Stimulated activated CD8-positive, alpha-beta memory T cell treated with anti-CD3 and anti-CD28 coated beads, Interleukin-15, amount 100 ng/mL, for 1 hour (primary cell): Measurements from ENCODE around the gene ZPBP2.
"Not testable (repeated sequence)": the region's sequence is repeated elsewhere in the genome, so short reads cannot be mapped to it uniquely, and the experiment has no call there.

Source experiments
- DNase-seq: peaks from one replicate; pipeline ENCODE4 v3.0.0-alpha.2; 2020; ENCODE audit warnings: low read depth

The ZPBP2 gene, protein sequence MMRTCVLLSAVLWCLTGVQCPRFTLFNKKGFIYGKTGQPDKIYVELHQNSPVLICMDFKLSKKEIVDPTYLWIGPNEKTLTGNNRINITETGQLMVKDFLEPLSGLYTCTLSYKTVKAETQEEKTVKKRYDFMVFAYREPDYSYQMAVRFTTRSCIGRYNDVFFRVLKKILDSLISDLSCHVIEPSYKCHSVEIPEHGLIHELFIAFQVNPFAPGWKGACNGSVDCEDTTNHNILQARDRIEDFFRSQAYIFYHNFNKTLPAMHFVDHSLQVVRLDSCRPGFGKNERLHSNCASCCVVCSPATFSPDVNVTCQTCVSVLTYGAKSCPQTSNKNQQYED

GRCh38 chr17:39867880-39868553 lies at the start of gene ZPBP2:
Gene ZPBP2, plus strand, starts transcription at chr17:39868202. Its CDS starts 153 bp downstream, at chr17:39868355.
- no peak for DNase-seq

DNA sequence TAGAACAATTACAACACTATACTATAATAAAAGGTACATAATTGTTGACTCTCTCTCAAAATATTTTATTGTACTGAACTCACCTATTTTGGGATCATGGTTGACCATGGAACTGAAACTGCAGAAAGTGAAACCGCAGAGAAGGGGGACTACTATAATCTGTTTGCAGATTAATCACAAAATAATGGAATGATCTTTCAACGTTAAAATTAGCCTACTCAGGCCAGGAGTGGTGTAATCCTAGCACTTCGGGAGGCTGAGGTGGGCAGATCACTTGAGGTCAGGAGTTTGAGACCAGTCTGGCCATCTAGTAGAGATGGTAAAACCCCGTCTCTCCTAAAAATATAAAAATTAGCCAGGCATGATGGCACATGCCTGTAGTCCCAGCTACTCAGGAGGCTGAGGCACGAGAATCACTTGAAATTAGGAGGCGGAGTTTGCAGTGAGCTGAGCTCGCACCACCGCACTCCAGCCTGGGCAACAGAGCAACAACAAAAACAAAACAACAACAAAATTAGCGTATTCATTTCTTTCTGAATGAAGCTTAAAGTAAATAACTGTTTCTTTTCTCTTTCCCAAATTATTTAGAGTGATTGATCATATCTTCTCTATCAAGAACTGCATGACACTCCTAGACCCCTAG lies 49.5 kb upstream of the ZPBP2 start:
- no peak for DNase-seq

- no peak for DNase-seq
Measured at GRCh38 chr17:39820541-39820940, 47.5 kb upstream of the ZPBP2 start.

DNA sequence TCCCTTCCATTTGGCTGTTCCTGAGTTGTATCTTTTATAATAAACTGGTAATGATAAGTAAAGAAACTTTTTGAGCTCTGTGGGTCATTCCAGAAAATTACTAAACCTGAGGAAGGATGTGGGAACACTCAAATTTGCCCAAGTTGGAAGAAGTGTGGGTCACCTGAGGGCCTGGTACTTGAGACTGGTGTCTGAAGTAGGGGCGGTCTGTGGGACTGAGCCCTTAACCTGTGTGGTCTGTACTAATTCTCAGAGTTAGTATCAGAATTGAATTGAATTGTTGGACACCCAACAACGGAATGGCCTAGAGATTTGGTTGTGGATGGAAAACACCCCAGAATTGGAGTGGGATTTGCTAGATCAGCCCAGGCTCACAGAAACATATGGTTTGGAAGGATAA lies 47.0 kb upstream of the ZPBP2 start:
- DNase-seq = no peak

- no peak for DNase-seq
Measured at GRCh38 chr17:39822051-39822451, 46.0 kb upstream of the ZPBP2 start.

GRCh38 chr17:39823407-39824054 lies 44.5 kb upstream of the ZPBP2 start:
- DNase-seq = no peak

DNA sequence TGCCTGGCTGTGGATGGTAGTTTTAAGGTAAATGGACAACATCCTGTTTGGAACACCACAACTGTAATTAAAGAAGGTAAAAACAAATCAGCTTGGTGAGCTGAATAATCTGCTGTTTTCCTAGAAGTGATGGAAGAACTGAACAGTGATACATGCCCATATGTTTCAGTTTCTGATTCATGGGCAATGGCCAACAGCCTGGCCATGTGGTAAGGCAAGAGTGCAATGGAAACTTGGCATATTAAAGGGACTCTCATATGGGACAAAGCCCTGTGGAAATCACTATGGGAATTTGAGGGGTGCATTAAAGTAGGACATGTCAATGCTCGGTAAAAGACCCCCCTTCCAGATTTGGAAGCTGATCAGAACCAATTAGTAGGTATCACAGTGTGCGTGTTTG lies 41.7 kb upstream of the ZPBP2 start:
- no peak for DNase-seq

DNA sequence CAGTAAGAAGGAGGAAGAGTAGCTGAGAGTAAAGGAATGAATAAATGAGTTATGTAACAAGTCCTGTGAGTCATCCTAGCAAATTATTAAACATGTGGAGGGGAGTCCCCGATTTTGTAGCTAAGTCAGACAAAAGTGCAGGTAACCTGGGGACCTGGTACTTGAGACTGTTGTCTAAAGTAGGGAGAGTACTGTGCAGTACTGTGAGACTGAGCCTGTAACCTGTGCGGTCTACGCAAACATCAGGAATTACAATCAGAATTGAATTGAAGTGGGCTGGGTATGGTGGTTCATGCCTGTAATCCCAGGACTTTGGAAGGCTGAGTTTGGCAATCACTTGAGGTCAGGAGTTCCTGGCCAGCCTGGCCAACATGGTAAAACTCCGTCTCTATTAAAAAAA lies 39.6 kb upstream of the ZPBP2 start:
- no peak for DNase-seq

GRCh38 chr17:39831588-39831987 lies 36.4 kb upstream of the ZPBP2 start:
- no peak for DNase-seq

DNA sequence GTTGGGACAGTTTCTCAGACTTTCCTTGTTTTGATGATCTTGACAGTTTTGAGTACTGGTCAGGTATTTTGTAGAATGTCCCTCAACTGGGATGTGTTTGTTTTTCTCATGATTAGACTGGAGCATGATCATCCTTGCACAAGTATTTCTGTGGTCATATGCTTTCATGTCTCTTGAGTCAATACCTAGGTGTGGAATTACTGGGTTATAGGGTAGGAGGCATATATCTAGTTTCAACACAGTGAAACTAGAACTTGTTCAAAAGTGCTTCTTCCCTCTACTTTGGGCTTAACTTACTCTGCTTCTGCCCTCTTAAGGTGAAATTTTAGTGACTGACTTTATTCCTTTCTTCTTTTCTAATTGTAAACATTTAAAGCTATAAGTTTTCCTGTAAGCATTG lies 34.0 kb upstream of the ZPBP2 start:
- no peak for DNase-seq

DNA sequence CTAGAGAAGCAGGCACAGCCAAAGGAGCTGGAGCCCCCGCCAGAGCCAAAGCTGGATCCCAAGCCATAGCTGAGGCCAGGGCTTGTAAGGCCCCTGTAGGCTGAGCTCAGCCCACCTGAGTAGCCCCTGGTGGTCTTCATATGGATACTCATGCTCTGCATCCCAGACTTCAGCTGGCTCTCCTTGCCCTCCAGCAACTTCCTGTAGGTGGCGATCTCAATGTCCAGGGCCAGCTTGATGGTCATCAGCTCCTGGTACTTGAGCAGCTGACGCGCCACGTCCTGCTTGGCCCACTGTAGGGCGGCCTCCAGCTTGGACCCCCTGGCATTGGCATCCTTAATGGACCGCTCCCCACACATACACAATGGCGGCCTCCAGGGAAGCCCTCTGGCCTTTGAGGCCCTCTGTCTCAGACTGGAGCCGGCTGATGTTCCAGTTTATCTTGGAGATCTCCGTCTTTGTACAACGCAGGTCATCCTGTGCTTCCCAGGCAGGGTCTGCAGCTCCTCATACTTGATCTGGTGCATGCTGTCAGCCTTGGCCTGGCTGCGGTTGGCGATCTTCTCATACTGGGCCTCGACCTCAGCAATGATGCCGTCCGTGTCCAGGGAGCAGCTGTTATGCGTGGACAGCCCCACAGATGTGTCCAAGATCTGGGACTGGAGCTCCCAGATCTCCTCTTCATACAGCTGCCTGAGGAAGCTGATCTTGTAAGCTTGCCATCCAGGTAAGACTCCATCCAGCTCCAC lies 32.8 kb upstream of the ZPBP2 start:
- no peak for DNase-seq

GRCh38 chr17:39836117-39836516 lies 31.9 kb upstream of the ZPBP2 start:
- DNase-seq = no peak

GRCh38 chr17:39838057-39838456 lies 29.9 kb upstream of the ZPBP2 start:
- no peak for DNase-seq

DNA sequence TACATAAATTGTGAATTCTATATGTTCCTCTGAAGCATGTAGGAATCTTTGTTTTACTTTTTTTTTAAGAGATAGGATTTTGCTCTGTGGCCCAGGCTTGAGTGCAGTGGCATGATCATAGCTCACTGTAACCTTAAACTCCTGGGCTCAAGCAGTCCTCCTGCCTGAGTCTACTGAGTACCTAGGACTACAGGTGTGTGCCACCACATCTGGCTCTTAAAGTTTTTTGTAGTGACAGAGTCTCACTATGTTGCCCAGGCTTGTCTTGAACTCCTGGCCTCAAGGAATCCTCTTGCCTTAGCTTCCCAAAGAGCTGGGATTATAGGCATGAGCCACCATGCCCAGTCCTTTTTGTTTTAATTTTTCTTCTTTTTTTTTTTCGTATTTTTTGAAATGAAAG lies 29.2 kb upstream of the ZPBP2 start:
- no peak for DNase-seq

DNA sequence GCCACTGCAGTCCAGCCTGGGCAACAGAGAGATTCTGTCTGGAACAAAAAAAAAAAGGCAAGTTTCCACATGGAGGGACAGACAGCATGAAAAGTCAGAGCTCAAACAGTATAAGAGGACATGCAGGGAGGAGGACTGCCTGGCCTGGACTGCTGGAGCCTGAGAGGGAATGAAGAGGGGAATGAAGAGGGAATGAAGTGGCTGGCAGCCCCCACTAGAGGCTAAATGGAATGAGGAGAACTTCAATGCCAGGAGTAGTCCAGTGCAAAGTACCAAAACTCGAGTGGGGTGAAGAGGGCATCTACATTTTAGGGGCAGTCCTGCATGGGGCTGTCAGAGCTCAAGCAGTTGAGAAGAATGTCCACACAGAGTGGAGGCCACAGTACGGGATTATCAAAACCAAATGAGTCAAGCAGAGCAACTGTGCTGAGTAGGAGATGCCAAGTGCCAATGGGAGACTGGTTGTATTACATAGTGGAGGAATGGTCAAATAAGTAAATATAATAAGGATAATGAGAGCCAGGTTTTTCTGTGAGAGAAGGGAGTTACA lies 26.8 kb upstream of the ZPBP2 start:
- no peak for DNase-seq

DNA sequence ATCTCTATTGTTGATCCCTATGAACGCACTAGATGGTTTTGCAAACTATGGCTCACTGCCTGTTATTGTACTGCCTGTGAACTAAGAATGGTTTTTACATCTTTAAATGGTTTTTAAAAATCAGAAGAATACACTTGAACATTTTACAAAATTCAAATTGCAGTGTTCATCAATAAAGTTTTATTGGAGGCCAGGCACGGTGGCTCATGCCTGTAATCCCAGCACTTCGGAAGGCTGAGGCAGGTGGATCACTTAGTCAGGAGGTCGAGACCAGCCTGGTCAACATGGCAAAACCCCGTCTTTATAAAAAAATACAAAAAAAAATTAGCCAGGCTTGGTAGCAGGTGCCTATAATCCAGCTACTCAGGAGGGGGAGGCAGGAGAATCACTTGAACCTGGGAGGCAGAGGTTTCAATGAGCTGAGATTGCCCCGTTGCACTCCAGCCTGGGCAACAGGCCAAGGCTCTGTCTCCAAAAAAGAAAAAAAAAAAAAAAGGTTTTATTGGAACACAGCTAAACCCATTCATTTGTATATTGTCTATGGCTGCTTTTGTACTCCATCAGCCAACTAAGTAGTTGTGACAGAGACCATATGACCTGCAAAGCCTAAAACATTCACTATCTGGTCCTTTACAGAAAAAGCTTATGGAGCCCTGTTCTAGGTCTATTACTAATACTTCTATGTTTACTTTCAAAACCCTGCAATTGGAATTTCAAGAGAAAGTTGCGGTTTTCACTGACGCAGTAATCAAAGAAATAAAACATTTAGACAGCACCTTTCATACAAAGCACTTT lies 22.8 kb upstream of the ZPBP2 start:
- no peak for DNase-seq

- no peak for DNase-seq
Measured at GRCh38 chr17:39846205-39846604, 21.8 kb upstream of the ZPBP2 start.

GRCh38 chr17:39848600-39848999 lies 19.4 kb upstream of the ZPBP2 start:
- DNase-seq = no peak

- not testable (repeated sequence) for DNase-seq
Measured at GRCh38 chr17:39850186-39850585, 17.8 kb upstream of the ZPBP2 start.

- DNase-seq = no peak
Measured at GRCh38 chr17:39852239-39852638, 15.8 kb upstream of the ZPBP2 start.

- no peak for DNase-seq
Measured at GRCh38 chr17:39854909-39855308, 13.1 kb upstream of the ZPBP2 start.
